HEK293 (cell line): ENCODE data around the gene NXN.

Experiments used
- EGR2 ChIP-seq: fragments of 450-650 bp; formaldehyde crosslinking; IDR thresholded peaks from 2 replicates; pipeline ENCODE4 v1.5.1; 2016; ENCODE audit warnings: low read depth, missing biosample characterization, missing genetic modification characterization
- KLF1 ChIP-seq: fragments of 450-650 bp; formaldehyde crosslinking; IDR thresholded peaks from 2 replicates; pipeline ENCODE4 v1.5.1; 2016; ENCODE audit warnings: missing biosample characterization, missing genetic modification characterization
- KLF17 ChIP-seq: fragments of 450-650 bp; formaldehyde crosslinking; IDR thresholded peaks from 2 replicates; pipeline ENCODE4 v1.5.1; 2016; ENCODE audit warnings: missing biosample characterization, missing genetic modification characterization
- PBX3 ChIP-seq: sonication (generic); formaldehyde crosslinking; IDR thresholded peaks from 2 replicates; pipeline ENCODE4 v1.8.1; 2022; ENCODE audit warnings: mild to moderate bottlenecking, moderate library complexity, missing genetic modification reagents
- SCRT1 ChIP-seq: fragments of 450-650 bp; formaldehyde crosslinking; IDR thresholded peaks from 2 replicates; pipeline ENCODE4 v1.5.1; 2016; ENCODE audit warnings: missing biosample characterization, missing genetic modification characterization, borderline replicate concordance
- TCF7L2 ChIP-seq: IDR thresholded peaks from 2 replicates; pipeline ENCODE4 v1.6.1; 2011; ENCODE audit warnings: low read depth, mild to moderate bottlenecking, inconsistent platforms, low read length, moderate library complexity, borderline replicate concordance
- ZBTB48 ChIP-seq: fragments of 450-650 bp; formaldehyde crosslinking; IDR thresholded peaks from 2 replicates; pipeline ENCODE4 v1.5.1; 2016; ENCODE audit warnings: missing biosample characterization, missing genetic modification characterization
- ZEB2 ChIP-seq: fragments of 450-650 bp; formaldehyde crosslinking; IDR thresholded peaks from 2 replicates; pipeline ENCODE4 v1.5.1; 2016; ENCODE audit warnings: missing biosample characterization, missing genetic modification characterization
- ZFHX2 ChIP-seq: fragments of 450-650 bp; formaldehyde crosslinking; conservative IDR thresholded peaks from 2 replicates; pipeline ENCODE4 v1.5.1; 2016; ENCODE audit warnings: missing biosample characterization, missing genetic modification characterization
- ZFP41 ChIP-seq: fragments of 450-650 bp; formaldehyde crosslinking; IDR thresholded peaks from 2 replicates; pipeline ENCODE4 v1.5.1; 2016; ENCODE audit warnings: missing biosample characterization, missing genetic modification characterization, borderline replicate concordance
- ZNF112 ChIP-seq: fragments of 450-650 bp; formaldehyde crosslinking; IDR thresholded peaks from 2 replicates; pipeline ENCODE4 v1.5.0; 2017; ENCODE audit warnings: missing biosample characterization, missing genetic modification characterization
- ZNF140 ChIP-seq: fragments of 450-650 bp; formaldehyde crosslinking; IDR thresholded peaks from 2 replicates; pipeline ENCODE4 v1.5.1; 2016; ENCODE audit warnings: missing biosample characterization, missing genetic modification characterization
- ZNF184 ChIP-seq: fragments of 450-650 bp; IDR thresholded peaks from 2 replicates; pipeline ENCODE4 v1.5.1; 2018; ENCODE audit warnings: missing biosample characterization, mild to moderate bottlenecking, missing genetic modification characterization
- ZNF2 ChIP-seq: fragments of 450-650 bp; formaldehyde crosslinking; IDR thresholded peaks from 2 replicates; pipeline ENCODE4 v1.5.1; 2016; ENCODE audit warnings: missing biosample characterization, missing genetic modification characterization
- ZNF211 ChIP-seq: fragments of 450-650 bp; formaldehyde crosslinking; IDR thresholded peaks from 2 replicates; pipeline ENCODE4 v1.5.1; 2016; ENCODE audit warnings: low read depth, missing biosample characterization, missing genetic modification characterization
- ZNF223 ChIP-seq: fragments of 450-650 bp; formaldehyde crosslinking; IDR thresholded peaks from 2 replicates; pipeline ENCODE4 v1.5.1; 2016; ENCODE audit warnings: missing biosample characterization, missing genetic modification characterization
- ZNF248 ChIP-seq: fragments of 450-650 bp; formaldehyde crosslinking; IDR thresholded peaks from 2 replicates; pipeline ENCODE4 v1.5.1; 2017; ENCODE audit warnings: missing biosample characterization, missing genetic modification characterization
- ZNF266 ChIP-seq: fragments of 450-650 bp; formaldehyde crosslinking; IDR thresholded peaks from 2 replicates; pipeline ENCODE4 v1.5.1; 2016; ENCODE audit warnings: missing biosample characterization, missing genetic modification characterization, low read depth
- ZNF280D ChIP-seq: fragments of 450-650 bp; formaldehyde crosslinking; IDR thresholded peaks from 2 replicates; pipeline ENCODE4 v1.5.1; 2016; ENCODE audit warnings: missing biosample characterization, missing genetic modification characterization
- ZNF354C ChIP-seq: fragments of 450-650 bp; formaldehyde crosslinking; IDR thresholded peaks from 2 replicates; pipeline ENCODE4 v1.5.1; 2016; ENCODE audit warnings: missing biosample characterization, missing genetic modification characterization, low read depth, borderline replicate concordance
- ZNF366 ChIP-seq: fragments of 450-650 bp; formaldehyde crosslinking; conservative IDR thresholded peaks from 2 replicates; pipeline ENCODE4 v1.5.1; 2016; ENCODE audit warnings: missing biosample characterization, missing genetic modification characterization
- ZNF423 ChIP-seq: fragments of 450-650 bp; formaldehyde crosslinking; IDR thresholded peaks from 2 replicates; pipeline ENCODE4 v1.5.1; 2016; ENCODE audit warnings: missing biosample characterization, missing genetic modification characterization
- ZNF530 ChIP-seq: fragments of 450-650 bp; formaldehyde crosslinking; IDR thresholded peaks from 2 replicates; pipeline ENCODE4 v1.5.1; 2016; ENCODE audit warnings: low read depth, missing biosample characterization, missing genetic modification characterization
- ZNF544 ChIP-seq: fragments of 450-650 bp; formaldehyde crosslinking; IDR thresholded peaks from 2 replicates; pipeline ENCODE4 v1.5.0; 2017; ENCODE audit warnings: missing biosample characterization, missing genetic modification characterization
- ZNF555 ChIP-seq: fragments of 450-650 bp; formaldehyde crosslinking; conservative IDR thresholded peaks from 2 replicates; pipeline ENCODE4 v1.5.1; 2017; ENCODE audit warnings: missing biosample characterization, mild to moderate bottlenecking, missing genetic modification characterization, inconsistent platforms
- ZNF558 ChIP-seq: fragments of 450-650 bp; formaldehyde crosslinking; IDR thresholded peaks from 2 replicates; pipeline ENCODE4 v1.5.1; 2016; ENCODE audit warnings: missing biosample characterization, missing genetic modification characterization
- ZNF660 ChIP-seq: fragments of 450-650 bp; IDR thresholded peaks from 2 replicates; pipeline ENCODE4 v1.5.1; 2018; ENCODE audit warnings: missing biosample characterization, mild to moderate bottlenecking, missing genetic modification characterization
- ZNF776 ChIP-seq: fragments of 450-650 bp; formaldehyde crosslinking; IDR thresholded peaks from 2 replicates; pipeline ENCODE4 v1.5.0; 2017; ENCODE audit warnings: missing biosample characterization, missing genetic modification characterization, borderline replicate concordance
- ZNF791 ChIP-seq: fragments of 450-650 bp; formaldehyde crosslinking; IDR thresholded peaks from 2 replicates; pipeline ENCODE4 v1.5.1; 2016; ENCODE audit warnings: missing biosample characterization, missing genetic modification characterization
- ZSCAN30 ChIP-seq: fragments of 450-650 bp; IDR thresholded peaks from 2 replicates; pipeline ENCODE4 v1.5.1; 2018; ENCODE audit warnings: missing biosample characterization, mild to moderate bottlenecking, missing genetic modification characterization, moderate library complexity
- TF ChIP-seq, protein P1 (sequence below): fragments of 450-650 bp; formaldehyde crosslinking; conservative IDR thresholded peaks from 2 replicates; pipeline ENCODE4 v1.5.1; 2016; ENCODE audit warnings: low read depth, missing biosample characterization, missing genetic modification characterization

NXN gene

DNA sequence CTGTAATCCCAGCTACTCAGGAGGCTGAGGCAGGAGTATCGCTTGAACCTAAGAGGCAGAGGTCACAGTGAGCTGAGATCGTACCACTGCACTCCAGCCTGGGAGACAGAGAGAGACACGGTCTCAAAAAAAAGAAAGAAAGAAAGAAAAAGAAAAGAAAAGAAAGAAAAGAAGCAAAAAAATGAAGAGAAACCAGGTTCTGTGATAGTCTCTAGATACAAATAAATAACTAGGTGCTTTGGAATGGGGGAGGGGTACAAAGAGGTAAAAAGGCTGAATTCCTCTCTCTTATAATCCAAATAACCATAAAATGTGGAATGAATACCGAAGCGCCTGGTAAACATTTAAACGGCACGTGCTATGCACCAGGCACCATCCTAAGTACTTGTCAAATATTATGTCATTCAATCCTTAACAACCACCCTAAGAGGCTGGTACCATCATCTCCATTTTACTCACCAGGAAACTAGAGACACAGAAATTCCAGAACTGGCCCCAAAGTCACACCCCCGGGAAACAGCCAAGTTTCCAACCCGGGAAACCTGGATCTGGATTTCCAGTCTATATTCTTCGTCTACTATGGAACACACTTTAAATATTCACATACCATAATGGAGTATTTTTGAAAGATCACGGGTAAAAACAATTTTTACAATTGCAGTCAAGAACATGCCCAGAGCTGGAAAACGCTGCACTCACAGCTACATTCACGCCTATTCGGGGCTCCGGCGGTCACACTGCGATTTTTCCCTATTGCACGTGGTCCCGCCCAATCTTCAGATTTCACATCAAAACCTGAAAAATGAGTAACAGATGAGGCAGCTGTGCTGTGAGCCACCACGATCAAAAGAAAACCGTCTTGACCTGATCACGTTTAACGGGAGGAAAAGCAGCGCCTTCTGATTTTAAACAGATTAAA, 10.5 kb downstream of the NXN start (continued):
- TF ChIP-seq ZNF791 (tag by site-specific recombination) (no peak), PBX3 (CRISPR knock-in tag) (no peak), ZNF544 (tag by site-specific recombination) (no peak), ZFP41 (no peak), ZEB2 (tag by site-specific recombination) (no peak), ZNF558 (0 out of 2 replicates have a peak, but pooled peaks have one; percentile 35), ZNF211 (tag by site-specific recombination) (no peak), ZNF660 (no peak), KLF1 (tag by site-specific recombination) (no peak), ZNF354C (no peak), ZNF555 (tag by site-specific recombination) (no peak), EGR2 (tag by site-specific recombination) (no peak), ZBTB48 (tag by site-specific recombination) (no peak), ZNF140 (tag by site-specific recombination) (no peak), ZNF366 (tag by site-specific recombination) (peak; percentile 66; the same call in 1 of the 2 replicates), ZNF530 (no peak), ZNF248 (no peak), TCF7L2 (no peak), ZNF223 (tag by site-specific recombination) (no peak), ZNF2 (tag by site-specific recombination) (no peak), ZNF280D (tag by site-specific recombination) (no peak), ZSCAN30 (tag by site-specific recombination) (no peak), ZNF423 (no peak), ZFHX2 (no peak), KLF17 (no peak), SCRT1 (tag by site-specific recombination) (no peak), ZNF112 (tag by site-specific recombination) (no peak), ZNF266 (tag by site-specific recombination) (no peak), ZNF776 (tag by site-specific recombination) (no peak), ZNF184 (tag by site-specific recombination) (no peak; the same call in 1 of the 2 replicates)
- TF ChIP-seq, protein P1, sequence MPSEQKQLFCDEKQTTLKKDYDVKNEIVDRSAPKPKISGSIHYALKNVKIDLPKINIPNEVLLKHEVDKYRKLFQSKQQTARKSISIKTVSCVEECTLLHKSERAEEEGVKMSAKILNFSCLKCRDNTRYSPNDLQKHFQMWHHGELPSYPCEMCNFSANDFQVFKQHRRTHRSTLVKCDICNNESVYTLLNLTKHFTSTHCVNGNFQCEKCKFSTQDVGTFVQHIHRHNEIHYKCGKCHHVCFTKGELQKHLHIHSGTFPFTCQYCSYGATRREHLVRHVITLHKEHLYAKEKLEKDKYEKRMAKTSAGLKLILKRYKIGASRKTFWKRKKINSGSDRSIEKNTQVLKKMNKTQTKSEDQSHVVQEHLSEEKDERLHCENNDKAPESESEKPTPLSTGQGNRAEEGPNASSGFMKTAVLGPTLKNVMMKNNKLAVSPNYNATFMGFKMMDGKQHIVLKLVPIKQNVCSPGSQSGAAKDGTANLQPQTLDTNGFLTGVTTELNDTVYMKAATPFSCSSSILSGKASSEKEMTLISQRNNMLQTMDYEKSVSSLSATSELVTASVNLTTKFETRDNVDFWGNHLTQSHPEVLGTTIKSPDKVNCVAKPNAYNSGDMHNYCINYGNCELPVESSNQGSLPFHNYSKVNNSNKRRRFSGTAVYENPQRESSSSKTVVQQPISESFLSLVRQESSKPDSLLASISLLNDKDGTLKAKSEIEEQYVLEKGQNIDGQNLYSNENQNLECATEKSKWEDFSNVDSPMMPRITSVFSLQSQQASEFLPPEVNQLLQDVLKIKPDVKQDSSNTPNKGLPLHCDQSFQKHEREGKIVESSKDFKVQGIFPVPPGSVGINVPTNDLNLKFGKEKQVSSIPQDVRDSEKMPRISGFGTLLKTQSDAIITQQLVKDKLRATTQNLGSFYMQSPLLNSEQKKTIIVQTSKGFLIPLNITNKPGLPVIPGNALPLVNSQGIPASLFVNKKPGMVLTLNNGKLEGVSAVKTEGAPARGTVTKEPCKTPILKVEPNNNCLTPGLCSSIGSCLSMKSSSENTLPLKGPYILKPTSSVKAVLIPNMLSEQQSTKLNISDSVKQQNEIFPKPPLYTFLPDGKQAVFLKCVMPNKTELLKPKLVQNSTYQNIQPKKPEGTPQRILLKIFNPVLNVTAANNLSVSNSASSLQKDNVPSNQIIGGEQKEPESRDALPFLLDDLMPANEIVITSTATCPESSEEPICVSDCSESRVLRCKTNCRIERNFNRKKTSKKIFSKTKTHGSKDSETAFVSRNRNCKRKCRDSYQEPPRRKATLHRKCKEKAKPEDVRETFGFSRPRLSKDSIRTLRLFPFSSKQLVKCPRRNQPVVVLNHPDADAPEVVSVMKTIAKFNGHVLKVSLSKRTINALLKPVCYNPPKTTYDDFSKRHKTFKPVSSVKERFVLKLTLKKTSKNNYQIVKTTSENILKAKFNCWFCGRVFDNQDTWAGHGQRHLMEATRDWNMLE: no peak
